Stimulated activated CD8-positive, alpha-beta memory T cell treated with anti-CD3 and anti-CD28 coated beads, Interleukin-15, amount 100 ng/mL, for 1 hour (primary cell): ENCODE results near the gene UVRAG.
A peak's percentile ranks its signal among the peaks of the same experiment; 100 is the strongest.
"Not testable (repeated sequence)": the region's sequence is repeated elsewhere in the genome, so short reads cannot be mapped to it uniquely, and the experiment has no call there.

Source experiments
- DNase-seq: peaks from one replicate; pipeline ENCODE4 v3.0.0-alpha.2; 2020; ENCODE audit warnings: low read depth

The UVRAG gene

DNA sequence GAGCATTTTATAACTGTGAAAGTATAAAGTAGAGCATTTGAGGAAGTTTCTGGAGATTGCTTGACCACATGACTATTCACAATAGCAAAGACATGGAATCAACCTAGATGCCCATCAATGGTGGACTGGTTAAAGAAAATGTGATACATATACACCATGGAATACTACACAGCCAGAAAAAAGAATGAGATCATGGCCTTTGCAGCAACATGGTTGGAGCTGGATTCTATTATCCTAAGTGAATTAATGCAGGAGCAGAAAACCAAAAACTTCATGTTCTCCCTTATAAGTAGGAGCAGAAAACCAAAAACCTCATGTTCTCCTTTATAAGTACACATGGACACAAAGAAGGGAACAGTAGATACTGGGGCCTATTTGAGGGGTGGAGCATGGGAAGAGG, 30.3 kb downstream of the UVRAG start:
- DNase-seq = no peak

DNA sequence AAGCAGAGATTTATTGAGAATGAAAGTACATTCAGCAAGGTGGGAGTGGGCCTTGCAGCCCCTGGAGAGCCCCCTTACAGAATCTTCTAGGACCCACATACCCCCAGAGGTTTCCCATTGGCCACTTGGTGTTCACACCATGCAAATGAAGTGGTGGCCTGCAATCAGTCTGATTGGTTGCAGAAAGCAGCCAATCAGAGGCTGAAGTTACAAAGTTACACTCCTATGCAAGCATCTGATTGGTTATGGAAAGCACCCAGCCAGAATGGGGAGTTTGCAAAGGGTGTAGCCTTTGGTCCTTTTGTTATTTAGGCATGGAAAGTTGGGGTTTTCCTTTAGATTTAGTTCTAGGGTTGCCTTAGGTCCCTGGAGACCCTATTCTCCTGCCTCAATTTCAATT, 34.9 kb downstream of the UVRAG start:
- no peak for DNase-seq

DNA sequence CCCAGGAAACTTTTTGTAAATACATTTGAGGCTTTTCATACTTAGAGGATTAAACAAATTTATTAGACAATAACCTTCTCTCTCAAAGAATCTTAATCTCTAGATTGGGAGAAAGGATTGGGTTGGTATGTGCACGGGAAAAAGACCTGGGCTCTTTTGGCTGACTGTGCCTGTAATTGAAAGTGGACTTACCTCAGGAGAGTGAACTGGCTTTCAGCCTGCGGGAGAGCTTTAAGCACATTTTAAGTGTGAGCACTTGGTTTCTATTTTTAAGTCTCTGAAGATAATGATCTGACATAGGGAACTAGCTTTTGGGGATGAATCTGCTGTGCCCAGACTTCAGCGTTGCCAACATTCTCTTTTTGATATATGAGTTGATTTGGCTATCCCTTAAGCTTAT, 35.8 kb downstream of the UVRAG start:
- DNase-seq = no peak

DNA sequence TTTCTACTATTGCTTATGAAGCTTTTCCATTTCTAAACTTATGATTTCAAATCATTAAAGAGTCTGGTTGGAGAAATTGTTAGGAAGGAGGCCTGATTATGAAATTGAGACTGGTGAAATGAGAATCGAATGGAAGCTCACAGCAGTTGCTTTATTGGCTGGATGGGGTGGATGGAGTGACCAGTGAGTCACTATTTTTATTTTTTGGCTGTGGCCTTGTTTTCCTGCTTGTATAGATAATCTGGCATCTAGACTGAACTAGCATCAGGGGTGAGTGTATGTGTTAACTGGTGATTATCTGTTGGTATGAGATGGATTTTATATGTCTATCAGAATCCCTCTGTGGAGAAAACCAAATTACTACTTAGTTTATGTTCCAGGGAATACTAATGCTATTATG, 36.2 kb downstream of the UVRAG start:
- no peak for DNase-seq

DNA sequence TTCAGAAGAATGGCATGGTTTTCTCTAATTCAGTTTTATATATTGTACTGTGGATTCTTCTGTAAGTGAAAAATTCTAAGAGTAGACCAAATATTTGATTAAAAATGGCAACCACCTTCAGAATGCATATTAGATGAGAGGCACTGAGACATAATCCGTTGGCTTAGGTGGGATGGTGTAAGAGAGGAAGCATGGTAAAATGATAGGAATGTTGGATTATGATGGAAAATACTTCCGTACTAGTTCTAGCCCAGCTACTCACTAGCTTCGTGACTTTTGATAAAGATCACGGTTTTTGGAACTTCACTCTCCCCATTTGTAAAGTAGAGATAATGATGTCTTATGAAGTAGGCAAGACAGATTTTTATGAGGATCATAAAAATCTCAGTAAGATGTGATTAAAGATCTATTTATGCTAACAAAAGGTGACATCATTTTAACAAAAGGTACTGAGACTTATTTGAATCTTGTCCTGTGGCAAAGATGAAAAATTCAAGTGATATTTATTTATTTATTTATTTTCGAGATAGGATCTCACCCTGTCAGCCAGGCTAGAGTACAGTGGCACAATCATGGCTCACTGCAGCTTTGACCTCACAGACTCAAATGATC, 37.5 kb downstream of the UVRAG start:
- DNase-seq = no peak

DNA sequence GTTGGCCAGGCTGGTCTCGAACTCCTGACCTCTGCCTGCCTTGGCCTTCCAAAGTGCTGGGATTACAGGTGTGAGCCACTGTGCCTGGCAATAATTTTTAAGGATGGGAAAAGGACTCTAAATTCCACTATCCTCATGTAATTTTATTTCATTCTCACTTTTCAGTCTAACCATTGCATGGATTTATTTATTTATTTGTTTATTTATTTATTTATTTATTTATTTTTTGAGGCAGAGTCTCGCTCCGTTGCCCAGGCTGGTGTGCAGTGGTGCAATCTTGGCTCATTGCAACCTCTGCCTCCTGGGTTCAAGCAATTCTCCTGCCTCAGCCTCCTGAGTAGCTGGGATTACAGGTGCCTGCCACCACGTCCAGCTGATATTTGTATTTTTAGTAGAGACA, 38.6 kb downstream of the UVRAG start:
- not testable (repeated sequence) for DNase-seq

DNA sequence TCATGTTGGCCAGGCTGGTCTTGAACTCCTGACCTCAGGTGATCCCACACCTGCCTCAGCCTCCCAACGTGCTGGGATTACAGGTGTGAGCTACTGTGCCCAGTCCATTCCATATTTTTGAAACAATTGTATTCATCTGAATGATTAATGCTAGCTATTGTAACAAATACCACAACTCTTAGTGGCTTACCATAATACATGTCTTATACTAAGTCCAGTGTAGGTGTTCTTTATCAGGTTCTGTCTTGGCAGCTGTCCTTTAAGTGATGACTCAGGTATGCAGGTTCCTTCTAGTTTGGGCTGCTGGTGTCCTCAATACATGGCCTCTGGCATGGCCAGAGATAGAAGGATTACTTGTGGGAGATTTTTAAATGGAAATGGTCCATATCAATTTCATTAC, 39.0 kb downstream of the UVRAG start:
- no peak for DNase-seq

DNA sequence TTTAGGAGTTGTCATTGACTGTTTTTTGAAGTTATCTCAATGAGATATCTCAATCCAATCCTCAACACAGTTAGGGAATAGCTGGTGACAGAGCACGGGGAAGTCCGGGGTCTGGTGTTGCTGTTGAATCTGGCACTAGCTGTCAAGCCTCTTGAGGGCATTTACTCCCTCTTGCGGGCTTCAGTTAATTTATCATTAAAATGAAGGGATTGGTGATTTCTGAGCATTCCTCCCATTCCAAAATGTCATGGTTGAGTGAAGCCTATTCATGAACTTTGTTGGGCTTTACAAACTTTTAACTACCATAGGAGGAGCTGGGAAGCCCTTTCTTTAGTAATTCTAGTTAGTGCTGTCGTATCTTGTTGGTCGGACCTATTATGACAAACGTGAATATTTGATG, 40.2 kb downstream of the UVRAG start:
- DNase-seq = no peak

DNA sequence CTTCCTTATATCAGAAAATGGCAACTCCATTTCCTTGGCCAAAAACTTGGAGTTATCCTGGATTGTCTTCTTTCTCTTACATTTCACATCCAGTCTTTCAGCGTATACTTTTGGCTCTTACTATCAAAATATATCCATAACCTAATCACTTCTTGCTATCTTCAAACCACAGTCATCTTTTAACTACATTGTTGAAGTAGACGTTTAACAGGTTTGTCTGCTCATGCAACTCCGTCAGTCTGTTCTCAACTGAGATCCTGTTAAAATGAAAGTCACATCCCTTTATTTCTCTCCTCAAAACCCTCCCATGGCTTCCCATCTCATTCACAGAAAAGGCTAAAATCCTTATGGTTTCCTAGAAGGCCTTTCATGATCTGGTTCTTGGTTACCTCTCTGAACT, 41.9 kb downstream of the UVRAG start:
- DNase-seq = no peak

DNA sequence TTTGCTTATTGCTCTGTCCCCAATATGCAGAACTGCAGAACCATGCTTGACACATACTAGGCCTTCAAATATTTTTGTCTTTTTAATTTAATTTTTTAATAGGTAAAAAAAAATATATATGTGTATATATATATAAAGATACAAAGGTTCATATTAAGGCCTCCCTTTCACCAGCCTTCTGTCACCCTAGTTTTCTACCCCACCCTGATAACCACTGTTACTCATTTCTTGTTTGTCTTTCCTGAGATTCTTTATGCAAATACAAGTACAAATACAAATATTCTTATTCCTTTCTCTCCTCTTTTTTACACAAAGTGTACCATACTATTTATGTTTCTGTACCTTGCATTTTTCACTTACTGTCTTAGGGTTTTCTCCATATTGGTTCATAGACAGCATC, 43.0 kb downstream of the UVRAG start:
- DNase-seq = no peak

DNA sequence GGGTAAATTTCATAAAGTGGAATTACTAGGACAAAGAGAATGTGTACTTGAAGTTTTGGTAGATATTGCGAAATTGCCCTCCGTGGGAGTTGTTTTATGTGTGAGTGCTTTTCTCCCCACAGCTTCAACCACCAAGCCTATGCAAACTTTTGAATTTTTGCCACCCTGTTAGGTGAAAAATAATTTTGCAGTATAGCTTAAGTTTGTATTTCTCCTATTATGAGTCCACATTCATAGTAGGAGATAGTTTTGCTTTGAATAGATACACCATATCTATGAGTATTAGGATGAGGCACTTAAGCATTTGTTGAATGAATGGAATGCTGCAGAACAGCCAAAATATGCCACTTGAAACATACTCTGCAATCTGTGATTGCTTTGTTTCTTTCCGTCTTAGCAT, 43.6 kb downstream of the UVRAG start:
- DNase-seq = no peak

DNA sequence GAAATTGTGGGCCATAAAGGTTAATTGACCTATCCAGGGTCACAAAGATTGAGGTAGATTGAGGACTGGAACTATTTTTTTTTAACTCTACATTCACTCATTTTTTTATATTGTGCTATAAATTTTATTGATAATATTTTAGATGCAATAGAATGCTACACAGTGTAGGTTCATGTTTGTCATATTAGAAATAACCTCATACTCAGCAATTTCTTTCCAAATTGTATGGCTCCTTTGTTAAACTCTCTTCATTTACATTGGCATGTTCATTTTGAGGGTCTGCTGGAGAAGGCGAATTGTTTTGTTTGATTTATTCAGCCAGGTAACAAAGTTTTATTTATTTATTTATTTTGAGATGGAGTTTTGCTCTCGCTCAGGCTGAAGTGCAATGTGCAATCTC, 44.6 kb downstream of the UVRAG start:
- no peak for DNase-seq

DNA sequence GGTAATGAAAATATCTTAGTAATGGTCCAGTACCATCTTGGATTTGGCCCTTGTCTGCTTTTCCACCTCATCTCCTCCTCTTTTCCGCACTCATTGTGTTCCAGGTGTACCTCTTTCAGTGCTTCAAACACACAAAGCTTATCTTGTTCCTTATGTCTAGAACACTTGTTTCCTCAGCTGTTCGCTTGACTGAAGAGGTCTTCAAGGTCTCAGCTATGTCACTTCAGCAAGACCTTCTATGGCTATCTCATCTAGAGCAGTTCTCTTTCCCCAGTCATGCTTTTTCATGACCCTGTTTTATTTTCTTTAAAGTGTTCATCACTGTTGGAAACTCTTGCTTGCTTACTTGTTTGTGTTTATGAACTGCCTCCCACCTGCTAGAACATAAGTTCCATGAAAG, 47.4 kb downstream of the UVRAG start:
- DNase-seq = no peak

DNA sequence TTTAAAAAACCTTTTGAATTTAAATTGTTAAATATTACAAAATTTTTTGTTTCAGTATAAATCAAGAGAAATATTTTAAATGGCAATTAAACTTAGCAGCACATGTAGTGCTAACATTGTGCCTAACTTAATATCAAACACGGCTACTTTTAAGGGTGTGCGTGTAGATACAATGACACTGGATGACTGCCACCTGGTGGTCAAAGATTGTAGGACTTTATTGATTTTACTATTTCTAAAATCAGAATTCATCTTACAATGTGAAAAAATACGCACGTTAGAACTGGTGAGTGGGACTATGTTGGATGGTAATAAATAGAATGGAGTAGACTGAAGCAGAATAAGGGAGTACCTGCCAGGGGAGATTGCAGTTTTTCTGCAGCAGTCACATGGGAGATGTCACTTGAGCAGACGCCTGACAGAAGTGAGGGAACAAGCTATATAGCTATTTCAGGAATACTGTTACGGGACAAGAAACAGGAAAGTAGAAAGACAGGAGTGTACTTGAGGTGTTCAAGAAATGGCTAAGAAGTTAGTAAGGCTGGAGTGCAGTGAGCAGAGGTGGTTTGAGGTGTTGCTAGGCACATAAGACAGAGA, 52.9 kb downstream of the UVRAG start:
- peak; percentile 30 for DNase-seq

DNA sequence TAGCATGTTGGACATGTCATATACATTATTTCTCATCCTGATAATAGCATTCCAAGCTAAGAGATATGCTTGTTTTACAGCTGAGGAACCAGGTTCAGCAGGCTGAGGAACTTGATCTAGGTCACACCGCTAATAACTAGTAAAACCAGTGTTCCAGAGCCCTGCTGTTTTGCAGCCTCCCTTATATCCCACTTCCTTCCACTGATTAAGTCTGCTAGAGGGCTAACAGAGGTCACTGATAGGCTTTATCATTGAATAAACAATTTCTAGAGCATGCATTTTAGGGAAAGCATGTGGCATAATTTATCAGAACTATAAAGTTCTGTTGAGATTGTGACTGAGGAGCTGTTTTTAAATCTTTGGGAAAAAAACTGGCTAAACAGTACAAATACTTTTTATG, 54.0 kb downstream of the UVRAG start:
- no peak for DNase-seq

DNA sequence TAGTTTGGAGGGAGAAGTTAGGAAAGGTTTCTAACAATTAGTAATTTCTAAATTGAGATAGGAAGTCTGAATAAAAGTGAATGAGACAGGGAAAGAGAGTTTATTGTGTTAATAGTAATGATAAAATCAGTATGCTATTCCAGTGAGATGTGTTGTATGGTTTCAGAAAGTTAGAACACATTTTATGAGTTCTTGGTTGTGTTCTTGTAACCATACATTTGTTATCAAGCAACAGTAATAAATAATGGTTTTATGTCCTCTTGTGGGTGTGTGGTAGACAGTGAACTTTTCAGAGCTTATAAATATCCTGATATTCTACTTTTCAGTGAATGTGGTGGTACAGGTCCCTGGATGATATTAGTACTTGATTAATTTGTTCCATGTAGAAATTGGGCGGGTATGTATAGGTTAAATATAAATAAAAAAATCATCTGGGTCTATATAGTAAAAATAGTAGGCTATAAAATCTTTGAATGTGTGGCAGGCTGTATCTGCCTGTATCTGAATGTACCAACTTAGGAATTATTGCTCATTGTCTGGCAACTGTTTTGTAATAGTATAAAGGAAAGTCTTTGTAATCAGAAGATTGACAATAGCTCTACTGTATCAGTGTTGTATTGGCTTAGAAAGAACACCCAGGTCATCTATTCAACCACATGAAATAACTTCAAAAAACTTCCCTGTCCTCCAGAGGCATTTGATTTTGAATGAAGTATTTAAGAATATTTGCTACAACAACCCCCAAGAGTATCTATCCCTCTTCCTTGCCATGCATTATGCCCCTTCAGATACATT, 54.8 kb downstream of the UVRAG start:
- no peak for DNase-seq

DNA sequence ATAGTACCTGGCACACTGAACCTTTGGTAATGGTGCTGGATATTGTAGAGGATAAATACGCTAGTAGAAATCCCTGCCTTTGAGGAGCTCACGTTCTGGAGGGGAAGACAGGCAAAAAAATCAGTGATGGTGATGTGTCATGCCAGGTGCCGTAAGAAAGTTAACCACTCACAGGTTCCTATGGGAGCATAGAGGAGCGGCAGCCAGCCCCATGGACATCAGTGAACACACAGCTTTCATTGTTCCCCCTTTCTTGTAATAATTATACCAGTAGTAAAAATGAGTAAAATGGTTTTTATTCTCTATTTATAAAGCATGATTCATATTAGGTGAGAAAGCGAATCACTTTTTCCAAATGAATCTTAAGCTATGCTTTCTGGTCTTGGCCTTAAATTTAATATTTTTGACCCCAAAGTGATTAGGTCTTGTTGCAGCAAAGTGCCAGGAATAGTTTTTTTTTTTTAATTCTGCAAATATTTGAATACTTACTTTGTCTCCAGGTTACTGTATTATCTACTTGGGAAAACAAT, 57.9 kb downstream of the UVRAG start:
- DNase-seq = no peak

DNA sequence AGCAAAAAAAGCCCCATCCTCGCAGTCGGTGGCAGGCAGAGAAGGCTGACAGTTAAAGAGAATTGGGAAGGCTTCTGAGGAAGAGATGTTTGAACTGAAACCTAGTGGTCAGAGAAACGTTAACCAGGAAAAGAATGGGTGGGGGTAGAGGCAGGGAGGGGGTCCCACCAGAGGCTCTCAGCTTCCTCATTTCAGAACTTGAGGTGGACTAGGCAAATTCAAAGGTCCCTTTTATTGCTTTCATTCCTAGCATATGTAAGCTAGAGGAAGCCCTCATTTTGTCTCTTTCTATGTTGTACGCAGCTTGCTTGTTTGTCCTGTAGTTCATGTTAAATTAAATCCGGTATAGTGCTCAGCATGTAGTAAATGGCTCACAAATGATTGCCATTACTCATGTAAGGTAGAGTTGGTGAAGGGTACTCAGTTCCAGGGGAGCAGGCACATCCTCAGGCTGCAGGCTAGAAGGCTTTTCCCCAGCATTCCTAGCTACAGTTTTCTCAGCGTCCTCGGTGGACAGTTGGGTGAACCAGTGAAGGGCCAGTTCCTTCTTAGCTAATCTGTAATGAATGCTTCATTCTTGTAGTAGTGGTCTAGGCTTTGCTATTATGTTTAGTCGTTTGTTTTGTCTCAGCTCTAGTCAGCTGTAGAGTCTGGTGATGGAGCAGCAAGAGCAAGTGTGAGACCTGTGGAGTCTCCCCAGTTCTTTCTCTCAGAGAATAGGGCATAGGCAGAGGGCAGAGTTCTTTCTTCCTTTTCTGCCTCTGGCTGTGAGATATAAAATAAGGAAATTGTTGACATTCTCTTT, 58.6 kb downstream of the UVRAG start:
- DNase-seq = no peak

DNA sequence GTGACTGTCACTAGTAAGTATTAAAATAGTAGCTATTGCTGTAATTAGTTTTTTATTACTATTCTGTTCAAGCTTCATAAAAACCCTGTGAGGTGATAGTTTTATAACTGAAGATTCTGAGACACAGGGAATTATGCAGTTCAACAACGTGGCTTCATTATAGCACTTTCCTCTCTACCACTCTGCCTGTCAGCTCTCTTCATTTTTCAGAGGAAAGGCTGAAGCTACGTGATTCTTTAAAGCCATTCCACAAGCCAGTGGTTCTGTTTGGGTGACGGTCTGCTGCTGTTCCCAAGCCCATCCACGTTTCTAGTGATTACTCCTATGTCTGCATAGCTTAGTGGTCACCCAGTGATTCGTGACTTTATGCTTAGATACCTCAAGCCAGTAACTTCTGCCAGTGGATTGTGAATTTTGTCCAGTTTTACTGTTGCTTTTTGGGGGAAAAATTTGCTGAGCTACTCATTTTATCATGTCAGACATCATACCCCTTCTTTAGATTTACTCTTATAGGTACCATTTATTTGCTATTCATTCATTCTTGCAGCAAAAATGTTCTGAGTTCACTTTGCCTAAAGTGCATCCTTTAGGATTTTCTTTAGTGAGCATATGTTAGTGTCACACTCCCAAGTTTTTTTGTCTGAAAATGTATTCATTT, 59.8 kb downstream of the UVRAG start:
- DNase-seq = no peak

DNA sequence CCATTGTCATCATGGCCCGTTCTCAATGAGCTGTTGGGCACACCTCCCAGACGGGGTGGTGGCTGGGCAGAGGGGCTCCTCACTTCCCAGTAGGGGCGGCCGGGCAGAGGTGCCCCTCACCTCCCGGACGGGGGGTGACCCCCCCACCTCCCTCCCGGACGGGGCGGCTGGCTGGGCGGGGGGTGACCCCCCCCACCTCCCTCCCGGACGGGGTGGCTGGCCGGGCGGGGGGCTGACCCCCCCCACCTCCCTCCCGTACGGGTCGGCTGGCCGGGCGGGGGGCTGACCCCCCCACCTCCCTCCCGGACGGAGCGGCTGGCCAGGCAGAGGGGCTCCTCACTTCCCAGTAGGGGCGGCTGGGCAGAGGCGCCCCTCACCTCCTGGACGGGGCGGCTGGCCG, 62.3 kb downstream of the UVRAG start:
- DNase-seq = not testable (repeated sequence)

DNA sequence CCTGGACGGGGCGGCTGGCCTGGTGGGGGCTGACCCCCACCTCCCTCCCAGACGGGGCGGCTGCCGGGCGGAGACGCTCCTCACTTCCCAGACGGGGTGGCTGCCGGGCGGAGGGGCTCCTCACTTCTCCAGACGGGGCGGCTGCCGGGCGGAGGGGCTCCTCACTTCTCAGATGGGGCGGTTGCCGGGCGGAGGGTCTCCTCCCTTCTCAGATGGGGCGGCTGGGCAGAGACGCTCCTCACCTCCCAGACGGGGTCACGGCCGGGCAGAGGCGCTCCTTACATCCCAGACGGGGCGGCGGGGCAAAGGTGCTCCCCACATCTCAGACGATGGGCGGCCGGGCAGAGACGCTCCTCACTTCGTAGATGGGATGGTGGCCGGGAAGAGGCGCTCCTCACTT, 62.9 kb downstream of the UVRAG start:
- DNase-seq = not testable (repeated sequence)

DNA sequence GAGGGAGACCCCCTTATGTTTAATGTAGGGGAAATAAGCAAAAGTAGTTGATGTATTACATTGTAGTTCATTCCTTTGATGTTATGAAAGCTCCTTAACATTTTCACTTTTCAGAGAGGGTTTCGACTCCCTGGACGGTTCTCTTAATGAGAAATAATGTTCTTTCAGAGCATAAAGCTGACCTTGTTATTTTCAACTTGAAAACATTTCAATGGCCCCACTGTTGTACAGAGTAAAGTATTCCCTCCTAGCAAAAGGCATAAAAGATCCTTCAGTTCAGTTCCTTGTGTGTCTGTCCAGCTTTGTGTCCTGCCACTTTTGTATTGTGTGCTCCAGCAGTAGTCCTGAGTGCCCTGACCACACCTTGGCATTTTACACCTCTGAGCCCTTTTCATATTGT, 63.9 kb downstream of the UVRAG start:
- no peak for DNase-seq
